Activated CD8-positive, alpha-beta T cell treated with anti-CD3 and anti-CD28 coated beads for 36 hours (primary cell): Measurements from ENCODE around the gene IFT172. TPM values are rescaled to one million over a fixed set of nuclear protein-coding genes. Genes with fewer than 3 reads are reported as not detected.

Experiments
- ATAC-seq: fragments of 200-7000 bp; cut with Tn5 transposase; one replicate; pipeline ENCODE4 v1.10.0; 2021; ENCODE audit warnings: mild to moderate bottlenecking, moderate library complexity
- CTCF ChIA-PET: fragments of 350-600 bp; sonication (Branson Sonifier 250); formaldehyde crosslinking; loops from one replicate; lab custom pipeline; 2021; ENCODE audit warnings: antibody characterized with exemption; lab: Charles Lee
- POLR2A ChIA-PET: fragments of 350-600 bp; sonication (Branson Sonifier 250); formaldehyde crosslinking; loops from one replicate; lab custom pipeline; 2021; ENCODE audit warnings: antibody characterized with exemption; lab: Charles Lee
- DNase-seq: peaks from one replicate; pipeline ENCODE4 v3.0.0-alpha.2; 2020
- H3K27ac Mint-ChIP-seq: one replicate; pipeline ENCODE4 v1.8.0; 2021; ENCODE audit warnings: mild to moderate bottlenecking, mixed read lengths
- H3K27me3 Mint-ChIP-seq: one replicate; pipeline ENCODE4 v1.8.0; 2021; ENCODE audit warnings: mixed read lengths
- H3K36me3 Mint-ChIP-seq: one replicate; pipeline ENCODE4 v1.8.0; 2021; ENCODE audit warnings: low read depth, mixed read lengths
- H3K4me1 Mint-ChIP-seq: one replicate; pipeline ENCODE4 v1.8.0; 2021; ENCODE audit warnings: low read depth, mixed read lengths
- H3K4me3 Mint-ChIP-seq: one replicate; pipeline ENCODE4 v1.8.0; 2021; ENCODE audit warnings: mild to moderate bottlenecking, moderate library complexity, mixed read lengths
- H3K9me3 Mint-ChIP-seq: one replicate; pipeline ENCODE4 v1.8.0; 2021; ENCODE audit warnings: mixed read lengths
- CTCF ChIP-seq: fragments of 200-600 bp; IDR thresholded peaks from one replicate; pipeline ENCODE4 v1.8.0; 2022; ENCODE audit warnings: antibody characterized with exemption, mild to moderate bottlenecking
- intact Hi-C: fragments of 100-400 bp; cut with micrococcal nuclease; formaldehyde crosslinking; loops from one replicate; pipeline ENCODE4 v1.10.0; 2022
- total RNA-seq, 2 experiments: library from RNA; stranded (reverse); gene quantifications; one replicate each; pipeline ENCODE4 v1.2.3, GENCODE V29; 2021

The IFT172 gene
- total RNA-seq, 2 experiments from 2014 or later, result 12.1 to 13.2 TPM

GRCh38 chr2:27507293-27507692, 17.8 kb upstream of the IFT172 start:
- no peak for ATAC-seq
- ChIA-PET CTCF (interaction anchor here (1.5 kb wide), 1 partner anchor 227 kb away, joined by 7 read pairs; no protein-coding TSS in a partner anchor), POLR2A (interaction anchor here (0.8 to 1.0 kb wide), 2 partner anchors 12 to 138 kb away, joined by 3 read pairs; no protein-coding TSS in a partner anchor)
- H3K4me3 Mint-ChIP-seq, result no peak overlapping the region
- no peak for TF ChIP-seq CTCF
- DNase-seq, result no peak
- intact Hi-C loops, result no loop called here
- H3K4me1 Mint-ChIP-seq, result no peaks in the 10 kb centered on the region
- no peaks in the 10 kb centered on the region for H3K9me3 Mint-ChIP-seq
- no peaks in the 10 kb centered on the region for H3K27me3 Mint-ChIP-seq
- H3K36me3 Mint-ChIP-seq, result no peaks in the 10 kb centered on the region
- no peak overlapping the region for H3K27ac Mint-ChIP-seq

GRCh38 chr2:27506587-27506986, 17.0 kb upstream of the IFT172 start:
- ChIA-PET POLR2A (interaction anchor here (0.8 to 1.0 kb wide), 2 partner anchors 11 to 137 kb away, joined by 3 read pairs; no protein-coding TSS in a partner anchor), CTCF (no interaction called here)
- Mint-ChIP-seq H3K4me1 (no peaks in the 10 kb centered on the region), H3K9me3 (no peaks in the 10 kb centered on the region), H3K4me3 (no peak overlapping the region), H3K36me3 (no peaks in the 10 kb centered on the region), H3K27ac (no peak overlapping the region), H3K27me3 (no peaks in the 10 kb centered on the region)
- no peak for DNase-seq
- ATAC-seq, result no peak
- no peak for TF ChIP-seq CTCF
- intact Hi-C loops, result no loop called here

- Mint-ChIP-seq H3K9me3 (no peaks in the 10 kb centered on the region), H3K4me3 (no peak overlapping the region), H3K36me3 (no peaks in the 10 kb centered on the region), H3K27me3 (peaks cover 8% of the 10 kb centered on the region), H3K27ac (no peak overlapping the region), H3K4me1 (no peaks in the 10 kb centered on the region)
- intact Hi-C loops, result no loop called here
- DNase-seq, result no peak
- TF ChIP-seq CTCF, result no peak
- ATAC-seq, result no peak
- CTCF ChIA-PET, result no interaction called here
- POLR2A ChIA-PET, result no interaction called here
These were observed 12.6 kb upstream of the IFT172 start for GRCh38 chr2:27502142-27502541.

- H3K4me3 Mint-ChIP-seq, result no peak overlapping the region
- CTCF ChIA-PET, result no interaction called here
These were observed 11.5 kb upstream of the IFT172 start for GRCh38 chr2:27501042-27501441.

GRCh38 chr2:27498975-27499374, 9.4 kb upstream of the IFT172 start:
- Mint-ChIP-seq H3K27me3 (peaks cover 32% of the 10 kb centered on the region), H3K9me3 (no peaks in the 10 kb centered on the region), H3K27ac (no peak overlapping the region), H3K36me3 (no peaks in the 10 kb centered on the region), H3K4me1 (peaks cover 6% of the 10 kb centered on the region), H3K4me3 (no peak overlapping the region)
- no peak for TF ChIP-seq CTCF
- ChIA-PET CTCF (no interaction called here), POLR2A (no interaction called here)
- intact Hi-C loops, result no loop called here
- ATAC-seq, result no peak
- no peak for DNase-seq

More at GRCh38 chr2:27501042-27501441, 11.5 kb upstream of the IFT172 start:
- TF ChIP-seq CTCF, result no peak
- intact Hi-C loops, result no loop called here
- no peak for DNase-seq
- H3K9me3 Mint-ChIP-seq, result no peaks in the 10 kb centered on the region
- no peak overlapping the region for H3K27ac Mint-ChIP-seq
- POLR2A ChIA-PET, result no interaction called here
- no peak for ATAC-seq
- H3K4me1 Mint-ChIP-seq, result no peaks in the 10 kb centered on the region
- no peaks in the 10 kb centered on the region for H3K36me3 Mint-ChIP-seq
- peaks cover 18% of the 10 kb centered on the region for H3K27me3 Mint-ChIP-seq
